GM19193 (cell line): ENCODE measurements around the gene TPH2.

Experiments
- POLR2A ChIP-seq: IDR thresholded peaks from 4 replicates; pipeline ENCODE4 v1.6.1; 2011; ENCODE audit not compliant: insufficient read depth, insufficient read length; ENCODE audit errors: extremely low read depth

TPH2 gene

DNA sequence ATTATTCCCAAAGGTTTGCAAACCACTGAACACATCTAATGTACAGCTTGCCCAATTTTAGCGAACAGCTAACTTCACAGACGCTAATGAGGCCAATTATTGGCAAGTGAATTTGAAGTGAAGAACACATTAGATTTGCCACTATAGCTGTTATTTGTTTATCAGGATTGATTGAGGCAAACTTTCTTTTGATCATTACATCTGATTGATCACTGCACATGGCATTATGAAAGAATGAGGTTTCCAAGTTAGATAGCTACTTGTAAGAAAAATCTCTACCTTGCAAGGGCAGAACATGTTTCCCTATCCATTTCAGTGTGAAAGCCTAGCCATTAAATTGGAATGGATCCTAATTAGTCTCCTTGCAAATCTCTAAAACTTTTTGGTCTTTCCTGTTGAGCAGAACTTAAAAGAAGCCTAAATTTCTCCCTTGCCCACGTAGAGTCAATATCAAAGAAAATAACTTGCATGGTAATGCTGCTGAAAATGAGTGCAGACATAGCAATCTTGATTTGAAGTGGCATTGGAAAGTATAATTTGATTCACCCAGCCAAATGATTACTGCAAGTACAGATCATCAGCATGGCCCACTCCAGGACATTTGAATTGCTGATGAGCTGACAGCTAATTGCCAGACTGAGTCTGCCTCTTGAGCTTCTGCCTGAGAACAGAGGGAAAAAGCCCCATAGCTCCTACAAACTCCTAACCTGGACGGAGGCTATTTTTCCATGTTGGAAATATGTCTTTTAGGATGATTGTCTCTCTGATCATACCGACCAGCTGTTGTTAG, 98.6 kb downstream of the TPH2 start:
- no peak for TF ChIP-seq POLR2A

DNA sequence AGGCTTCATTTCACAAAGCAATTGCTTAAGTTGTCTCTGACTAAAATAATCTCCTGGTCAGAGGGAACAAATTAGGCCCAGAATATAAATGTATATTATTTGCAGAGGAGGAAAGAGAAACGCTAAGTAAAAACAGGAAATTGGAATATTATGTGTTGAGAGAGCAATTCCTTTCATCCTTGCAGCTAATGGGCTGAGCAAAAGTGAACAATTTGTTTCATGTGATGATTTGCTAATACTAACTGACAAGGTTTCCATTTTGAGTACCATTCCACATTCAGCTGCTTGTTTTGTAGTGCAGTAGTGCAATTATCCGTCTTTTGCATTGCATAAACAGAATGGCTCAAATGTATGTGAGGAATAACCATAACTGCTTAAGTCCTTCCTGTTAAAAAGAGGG, 103.2 kb downstream of the TPH2 start:
- TF ChIP-seq POLR2A: no peak

DNA sequence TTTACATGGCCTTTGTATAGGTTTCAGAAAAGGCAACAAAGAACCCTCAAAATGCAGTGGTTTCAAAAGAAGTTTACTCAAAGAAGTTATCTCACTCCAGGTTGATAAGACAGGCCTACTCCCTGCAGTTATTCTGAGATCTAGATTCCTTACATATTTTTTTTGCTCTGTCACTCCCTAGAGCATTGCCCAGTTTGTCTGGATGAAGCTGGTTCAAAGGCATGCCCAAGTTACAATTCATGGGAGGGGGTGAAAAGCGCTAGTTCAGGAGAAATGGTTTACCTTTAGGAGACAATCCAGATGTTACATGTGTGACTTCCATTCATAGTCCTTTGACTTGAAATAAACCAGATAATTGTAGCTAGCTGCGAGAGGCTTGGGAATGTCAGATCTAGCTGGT, 115.0 kb downstream of the TPH2 start:
- no peak for TF ChIP-seq POLR2A

DNA sequence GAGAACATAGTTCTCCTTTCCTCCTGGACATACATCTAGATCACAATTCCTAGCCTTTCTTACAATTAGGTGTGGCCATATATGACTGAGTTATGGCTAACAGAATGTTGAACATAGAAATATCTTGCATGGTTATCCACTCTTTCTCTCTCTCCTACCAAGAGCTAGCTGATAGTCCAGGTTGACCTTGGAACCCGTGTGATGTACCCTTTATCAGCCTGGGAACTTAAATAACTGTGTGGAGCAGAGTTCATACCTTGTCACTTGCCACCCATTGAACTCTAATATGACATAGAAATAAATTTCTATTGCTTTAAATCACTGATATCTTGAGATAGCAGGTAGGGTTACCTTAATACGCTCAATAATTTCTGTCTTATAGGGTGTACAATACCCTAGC, 115.9 kb downstream of the TPH2 start:
- TF ChIP-seq POLR2A: no peak

DNA sequence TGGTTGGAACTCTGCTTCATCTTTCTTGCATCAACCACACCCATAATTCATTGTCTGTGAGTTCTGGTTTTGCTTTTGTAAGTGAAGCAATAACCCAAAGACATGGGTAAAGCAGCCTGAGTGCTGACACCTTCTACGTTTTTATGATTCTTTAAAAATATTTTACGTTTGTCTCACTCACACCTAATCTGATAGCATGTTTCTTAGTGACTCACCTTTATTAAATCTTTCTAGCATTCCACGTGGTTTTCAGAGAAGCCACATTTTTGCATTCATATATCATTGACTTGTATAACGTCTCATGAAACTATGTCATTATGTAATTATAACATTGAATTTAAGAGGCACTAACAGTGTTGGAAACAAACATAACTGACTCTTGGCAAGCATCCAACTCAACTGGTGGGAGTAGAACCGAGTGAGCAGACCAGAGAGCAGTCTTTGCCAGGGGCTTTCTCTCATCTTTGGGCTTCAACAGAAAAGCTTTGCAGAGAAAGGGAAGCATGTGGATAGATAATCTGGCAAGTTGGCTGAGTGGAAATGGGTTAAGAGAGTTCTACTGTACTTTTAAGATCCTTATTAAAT, 118.8 kb downstream of the TPH2 start:
- no peak for TF ChIP-seq POLR2A

DNA sequence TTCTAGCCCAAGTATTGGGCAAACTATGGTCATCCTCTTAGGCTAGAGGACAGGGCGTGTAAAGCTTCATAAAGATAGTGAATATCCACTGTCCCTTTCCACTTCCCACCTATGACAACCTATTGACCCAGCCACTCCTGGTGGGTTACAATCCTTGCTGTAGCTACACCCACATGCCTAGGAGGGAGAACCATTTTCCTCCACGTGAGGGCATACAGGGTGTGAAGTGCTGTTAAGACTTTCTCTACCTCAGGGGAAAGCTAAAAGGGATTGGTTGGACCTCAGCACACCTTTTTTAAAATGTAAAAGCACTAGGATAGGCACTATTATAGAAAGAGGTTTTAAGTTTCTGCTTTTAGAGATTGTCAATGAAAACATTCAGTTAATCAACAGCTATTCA, 124.4 kb downstream of the TPH2 start:
- TF ChIP-seq POLR2A: no peak

DNA sequence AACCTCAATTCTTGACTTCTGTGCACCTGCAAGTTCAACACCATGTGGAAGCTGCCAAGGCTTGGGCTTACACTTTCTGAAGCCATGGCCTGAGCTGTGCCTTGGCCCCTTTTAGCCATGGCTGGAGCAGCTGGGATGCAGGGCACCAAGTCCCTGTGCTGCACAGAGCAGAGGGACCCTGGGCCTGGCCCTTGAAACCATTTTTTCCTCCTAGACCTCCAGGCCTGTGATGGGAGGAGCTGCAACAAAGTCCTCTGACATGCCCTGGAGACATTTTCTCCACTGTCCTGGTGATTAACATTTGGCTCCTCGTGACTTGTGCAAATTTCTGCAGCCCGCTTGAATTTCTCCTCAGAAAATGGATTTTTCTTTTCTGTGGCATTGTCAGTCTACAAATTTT, 132.4 kb downstream of the TPH2 start:
- no peak for TF ChIP-seq POLR2A

DNA sequence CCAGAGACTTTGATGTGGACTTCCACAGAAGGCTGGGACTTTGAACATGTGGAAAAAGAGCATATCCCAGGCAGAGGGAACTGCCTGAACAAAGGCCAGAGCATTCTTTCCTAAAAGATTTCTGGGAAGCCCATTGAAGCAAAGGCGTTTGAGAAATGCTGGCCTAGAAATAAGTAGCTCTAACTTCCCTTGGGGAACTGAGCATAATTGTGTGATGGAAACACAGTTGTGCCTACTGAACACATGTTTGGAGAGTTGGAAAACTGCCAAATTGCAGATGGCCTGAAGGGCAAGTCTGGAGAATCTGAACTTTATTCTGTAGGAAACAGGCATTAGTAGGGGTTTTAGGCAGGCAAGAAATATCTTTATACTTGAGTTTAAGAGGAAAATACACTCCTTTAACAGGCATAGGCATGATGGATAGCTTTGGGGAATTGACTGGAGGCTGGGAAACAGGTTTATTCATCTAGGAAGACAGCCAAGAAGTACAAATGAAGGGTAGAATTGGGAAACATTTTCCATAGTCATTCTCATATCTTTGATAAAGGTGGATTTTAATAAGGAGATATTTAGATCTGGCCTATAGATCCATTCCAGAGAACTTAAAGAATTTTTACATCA, 134.1 kb downstream of the TPH2 start:
- TF ChIP-seq POLR2A: no peak

DNA sequence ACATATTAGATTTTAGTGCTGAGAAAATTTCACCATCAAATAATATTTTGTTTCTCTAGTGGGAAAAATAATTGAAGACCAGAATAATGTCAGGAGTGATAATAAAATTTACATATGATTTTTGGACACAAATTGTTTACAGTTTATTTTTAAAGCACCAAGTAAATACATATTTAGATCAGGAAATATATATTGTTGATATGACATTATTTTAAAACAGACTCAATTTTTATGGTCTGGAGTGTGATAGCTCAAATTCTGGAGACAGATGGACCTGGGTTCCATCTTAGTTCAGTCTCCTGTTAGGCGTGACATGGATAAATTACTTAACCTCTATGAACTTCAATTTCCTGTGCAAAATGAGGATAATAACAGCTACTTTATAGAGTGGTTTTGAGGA, 135.4 kb downstream of the TPH2 start:
- no peak for TF ChIP-seq POLR2A

DNA sequence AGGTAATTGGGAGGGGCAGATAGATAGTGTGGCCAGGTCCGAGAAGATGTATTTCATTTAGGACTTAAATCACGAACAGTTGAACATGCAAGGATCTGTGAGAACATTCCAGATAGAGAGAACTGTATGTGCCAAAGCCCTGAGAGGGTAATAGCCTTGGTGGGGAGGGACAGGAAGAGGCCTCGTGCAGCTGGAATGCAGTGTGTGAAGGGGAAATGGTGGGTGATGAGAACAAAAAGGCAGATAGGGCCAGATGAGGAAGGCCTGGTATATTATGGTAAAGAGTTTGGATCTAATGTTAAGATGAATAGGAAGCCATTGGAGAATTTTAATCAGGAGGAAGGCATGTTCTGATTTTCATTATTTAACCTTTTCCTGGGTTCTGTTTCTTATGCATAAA, 136.3 kb downstream of the TPH2 start:
- no peak for TF ChIP-seq POLR2A

DNA sequence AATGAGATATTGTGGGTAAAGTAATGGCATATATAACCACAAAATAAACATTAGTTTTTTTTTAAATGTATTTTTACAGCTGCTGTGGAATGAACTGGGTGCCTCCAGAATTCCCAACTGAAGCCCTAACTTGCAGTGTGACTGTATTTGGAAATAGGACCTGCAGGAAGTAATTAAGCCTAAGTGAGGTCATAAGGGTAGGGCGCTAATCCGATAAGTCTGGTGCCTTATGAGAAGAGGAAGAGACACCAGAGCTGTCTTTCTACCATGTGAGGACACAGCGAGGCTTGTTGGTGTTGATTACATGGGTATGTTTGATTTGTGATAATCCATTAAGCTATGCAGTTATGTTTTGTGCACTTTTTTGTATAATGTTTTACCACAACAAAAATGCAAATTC, 136.8 kb downstream of the TPH2 start:
- TF ChIP-seq POLR2A: no peak

DNA sequence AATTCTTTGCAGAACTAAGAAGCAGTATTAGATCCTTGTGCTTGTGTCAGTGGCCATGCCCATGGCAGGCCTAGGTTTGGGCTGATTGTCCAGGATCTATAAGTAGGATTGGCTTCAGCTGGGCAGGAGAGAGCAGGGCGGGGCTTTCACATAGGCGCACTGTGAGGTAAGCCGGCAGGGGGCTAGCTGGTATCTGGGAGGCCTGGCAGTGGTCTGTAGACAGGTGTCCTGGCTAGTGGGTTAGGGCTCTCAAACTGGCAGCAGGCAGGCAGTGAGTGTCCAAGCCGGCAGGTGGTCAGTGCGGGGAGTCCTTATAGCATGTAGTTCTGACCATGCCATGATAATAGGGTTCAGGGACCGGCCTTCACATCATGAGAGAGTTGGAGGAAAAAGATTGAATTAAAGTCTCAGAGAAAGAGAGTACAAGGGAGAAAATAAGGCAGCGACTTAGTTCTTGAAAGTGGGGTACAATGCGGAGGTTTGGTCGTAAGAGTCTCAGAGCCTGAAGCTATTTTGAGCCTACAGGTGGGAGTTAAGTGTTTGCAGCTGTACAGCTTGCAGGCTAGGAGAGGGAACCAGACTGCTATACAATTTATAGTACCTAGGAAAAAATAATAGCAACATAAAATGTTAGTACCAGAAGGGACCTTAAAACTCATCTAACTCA, 137.4 kb downstream of the TPH2 start:
- no peak for TF ChIP-seq POLR2A

DNA sequence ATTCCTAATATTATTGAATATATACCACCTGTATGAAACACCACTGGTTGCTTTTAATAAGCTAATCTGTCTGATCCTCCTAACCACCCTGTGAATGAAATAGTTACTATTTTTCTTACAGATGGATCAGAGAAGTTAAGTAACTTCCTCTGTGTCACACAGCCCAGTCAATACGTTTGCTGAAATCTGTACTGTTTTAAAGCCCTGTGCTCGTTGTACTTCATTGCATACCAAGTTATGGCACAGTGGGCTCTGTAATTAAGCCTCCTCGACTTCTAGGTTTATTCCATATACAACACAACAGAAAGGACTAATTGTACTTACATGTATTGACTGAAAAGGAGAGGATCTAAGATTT, 137.9 kb downstream of the TPH2 start:
- TF ChIP-seq POLR2A: no peak

DNA sequence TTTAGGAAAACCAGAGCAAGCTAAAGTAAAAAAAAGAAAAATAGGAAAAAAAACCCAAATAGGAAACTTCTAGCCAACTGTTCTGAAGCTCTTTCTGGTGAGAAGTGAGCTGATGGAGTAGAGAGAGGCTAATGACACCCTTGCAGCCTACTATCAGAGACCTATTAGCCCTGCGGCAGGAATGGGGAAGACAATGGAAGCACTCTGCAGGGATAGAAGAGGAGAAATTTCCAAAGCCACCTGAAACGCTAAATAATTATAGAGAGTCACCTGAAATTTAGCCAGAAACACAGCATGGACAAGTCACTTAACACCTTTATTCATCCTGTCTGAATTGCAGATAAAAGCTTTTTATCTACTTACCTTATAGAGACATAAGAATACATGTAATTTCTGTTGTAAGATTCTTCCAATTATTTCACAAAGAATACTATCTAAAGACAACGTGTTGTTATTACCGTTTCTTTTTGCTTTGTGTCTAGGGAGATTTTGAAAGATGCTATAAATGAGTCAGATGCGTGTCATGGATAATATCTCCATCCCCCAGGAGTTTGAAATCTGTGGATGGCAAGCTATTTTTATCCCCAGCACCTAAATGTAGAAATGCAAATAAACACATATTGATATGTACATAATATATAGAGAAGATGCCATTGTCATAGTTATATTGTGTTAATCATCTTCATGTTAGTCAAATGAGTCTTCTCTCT, 138.6 kb downstream of the TPH2 start:
- TF ChIP-seq POLR2A: no peak

DNA sequence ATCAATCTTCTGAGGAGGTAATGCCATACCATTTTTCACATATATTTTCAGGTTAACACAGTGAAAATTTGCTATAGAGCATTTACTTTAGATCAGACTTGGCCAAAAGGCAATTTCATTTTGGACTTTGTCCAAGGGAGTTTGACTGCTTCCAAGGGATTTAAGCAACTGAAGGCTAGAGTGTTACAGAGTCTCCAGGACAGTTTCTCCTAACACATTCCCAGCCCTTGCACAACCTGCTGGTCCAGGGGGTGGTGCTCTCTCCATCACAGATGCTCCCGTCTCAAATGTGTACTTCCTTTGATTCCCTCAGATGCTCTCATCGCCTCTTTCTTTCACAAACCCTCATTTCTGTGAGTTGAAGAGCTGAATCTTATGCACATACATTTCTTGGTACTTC, 143.1 kb downstream of the TPH2 start:
- no peak for TF ChIP-seq POLR2A
